22Rv1 (cell line): ENCODE results near the gene MAP2K3.

Experiments
- ZFX ChIP-seq: fragments of 450-650 bp; IDR thresholded peaks from 2 replicates; pipeline ENCODE4 v1.6.1; 2017; ENCODE audit warnings: antibody characterized with exemption, borderline replicate concordance
- TF ChIP-seq, protein P1 (sequence below): fragments of 450-650 bp; IDR thresholded peaks from 2 replicates; pipeline ENCODE4 v1.5.1; 2017; ENCODE audit warnings: mild to moderate bottlenecking

DNA sequence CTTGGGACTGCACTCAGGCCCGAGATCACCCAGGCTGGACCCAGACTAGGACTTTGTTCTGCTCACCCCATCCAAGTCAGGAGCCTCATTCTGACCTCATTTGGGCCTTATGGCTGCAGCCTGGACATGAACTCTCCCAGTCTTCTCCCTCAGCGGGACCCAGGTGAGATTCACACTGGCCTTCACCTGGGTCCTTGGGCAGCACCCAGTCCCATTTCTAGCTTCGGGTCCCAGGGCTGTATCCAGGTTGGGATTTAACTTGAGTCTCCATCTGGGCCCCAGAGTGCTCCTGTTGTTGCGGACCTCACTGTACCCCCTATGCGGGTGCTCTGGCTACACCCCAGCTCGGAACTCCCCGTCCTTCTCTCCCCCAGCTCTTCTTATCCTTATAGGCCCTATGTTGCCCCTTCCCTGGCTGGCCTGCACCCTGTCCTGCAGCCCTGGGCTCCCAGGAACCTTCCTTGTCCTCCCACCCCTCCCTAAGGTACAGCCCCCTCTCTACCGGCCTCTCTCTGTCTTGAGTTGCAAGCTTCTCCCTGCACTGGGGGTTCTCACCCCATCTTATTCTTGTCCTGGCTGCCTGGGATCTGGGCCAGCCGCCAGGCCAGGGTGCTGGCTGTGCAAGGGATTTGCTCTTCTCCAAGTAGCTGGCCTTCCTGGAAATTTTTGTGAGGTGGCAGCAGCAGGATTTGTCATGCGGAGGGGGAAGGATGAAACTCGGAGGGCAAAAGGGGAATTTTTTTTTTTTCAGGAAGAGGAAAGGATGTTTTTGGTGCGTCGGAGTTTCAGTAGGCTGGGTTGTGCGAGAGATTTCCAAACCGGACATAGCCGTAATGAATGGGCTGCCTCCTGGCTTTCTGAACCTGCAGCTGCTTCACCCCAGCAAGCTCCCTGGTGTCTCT lies 904 bp downstream of the MAP2K3 start:
- TF ChIP-seq, protein P1, sequence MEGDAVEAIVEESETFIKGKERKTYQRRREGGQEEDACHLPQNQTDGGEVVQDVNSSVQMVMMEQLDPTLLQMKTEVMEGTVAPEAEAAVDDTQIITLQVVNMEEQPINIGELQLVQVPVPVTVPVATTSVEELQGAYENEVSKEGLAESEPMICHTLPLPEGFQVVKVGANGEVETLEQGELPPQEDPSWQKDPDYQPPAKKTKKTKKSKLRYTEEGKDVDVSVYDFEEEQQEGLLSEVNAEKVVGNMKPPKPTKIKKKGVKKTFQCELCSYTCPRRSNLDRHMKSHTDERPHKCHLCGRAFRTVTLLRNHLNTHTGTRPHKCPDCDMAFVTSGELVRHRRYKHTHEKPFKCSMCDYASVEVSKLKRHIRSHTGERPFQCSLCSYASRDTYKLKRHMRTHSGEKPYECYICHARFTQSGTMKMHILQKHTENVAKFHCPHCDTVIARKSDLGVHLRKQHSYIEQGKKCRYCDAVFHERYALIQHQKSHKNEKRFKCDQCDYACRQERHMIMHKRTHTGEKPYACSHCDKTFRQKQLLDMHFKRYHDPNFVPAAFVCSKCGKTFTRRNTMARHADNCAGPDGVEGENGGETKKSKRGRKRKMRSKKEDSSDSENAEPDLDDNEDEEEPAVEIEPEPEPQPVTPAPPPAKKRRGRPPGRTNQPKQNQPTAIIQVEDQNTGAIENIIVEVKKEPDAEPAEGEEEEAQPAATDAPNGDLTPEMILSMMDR = no peak
- no peak for TF ChIP-seq ZFX
